Stimulated activated naive CD8-positive, alpha-beta T cell treated with anti-CD3 and anti-CD28 coated beads, Interleukin-15, Interleukin-2, amounts not matched to agents 100 ng/mL and 50 ng/mL, for 24 hours (primary cell): ENCODE measurements around the gene DOK3.

Source experiments
- H3K27ac Mint-ChIP-seq: one replicate; pipeline ENCODE4 v1.8.0; 2021; ENCODE audit warnings: mild to moderate bottlenecking, mixed read lengths
- H3K27me3 Mint-ChIP-seq: one replicate; pipeline ENCODE4 v1.8.0; 2021; ENCODE audit warnings: mixed read lengths
- H3K36me3 Mint-ChIP-seq: one replicate; pipeline ENCODE4 v1.8.0; 2021; ENCODE audit warnings: low read depth, mixed read lengths
- H3K4me1 Mint-ChIP-seq: one replicate; pipeline ENCODE4 v1.8.0; 2021; ENCODE audit warnings: low read depth, mixed read lengths
- H3K4me3 Mint-ChIP-seq: one replicate; pipeline ENCODE4 v1.8.0; 2021; ENCODE audit warnings: mild to moderate bottlenecking, mixed read lengths
- H3K9me3 Mint-ChIP-seq: one replicate; pipeline ENCODE4 v1.8.0; 2021; ENCODE audit warnings: mixed read lengths

The DOK3 gene

GRCh38 chr5:177500685-177501522 is 8.7 kb downstream of the DOK3 start:
- Mint-ChIP-seq H3K9me3 (no peaks in the 10 kb centered on the region), H3K4me1 (peaks cover 25% of the 10 kb centered on the region), H3K27me3 (peaks cover 13% of the 10 kb centered on the region), H3K27ac (peak overlapping the region; percentile 41), H3K4me3 (no peak overlapping the region), H3K36me3 (no peaks in the 10 kb centered on the region)

GRCh38 chr5:177499842-177500241 is 9.8 kb downstream of the DOK3 start:
- peaks cover 35% of the 10 kb centered on the region for H3K4me1 Mint-ChIP-seq
- H3K4me3 Mint-ChIP-seq: no peak overlapping the region
- no peaks in the 10 kb centered on the region for H3K36me3 Mint-ChIP-seq
- H3K9me3 Mint-ChIP-seq: no peaks in the 10 kb centered on the region
- peaks cover 13% of the 10 kb centered on the region for H3K27me3 Mint-ChIP-seq
- no peak overlapping the region for H3K27ac Mint-ChIP-seq

- H3K27me3 Mint-ChIP-seq: peaks cover 13% of the 10 kb centered on the region
- peaks cover 51% of the 10 kb centered on the region for H3K4me1 Mint-ChIP-seq
- H3K4me3 Mint-ChIP-seq: peak overlapping the region; percentile 85
- H3K36me3 Mint-ChIP-seq: peaks cover 5% of the 10 kb centered on the region
- H3K27ac Mint-ChIP-seq: peak overlapping the region; percentile 65
- H3K9me3 Mint-ChIP-seq: no peaks in the 10 kb centered on the region
Measured at GRCh38 chr5:177498013-177498787, 11.4 kb downstream of the DOK3 start.

- peaks cover 52% of the 10 kb centered on the region for H3K4me1 Mint-ChIP-seq
- peak within 1 kb of the TSS; percentile 65 for H3K27ac Mint-ChIP-seq
- H3K36me3 Mint-ChIP-seq: peaks cover 12% of the 10 kb centered on the region
- no peaks in the 10 kb centered on the region for H3K9me3 Mint-ChIP-seq
- peaks cover 13% of the 10 kb centered on the region for H3K27me3 Mint-ChIP-seq
- H3K4me3 Mint-ChIP-seq: peak within 1 kb of the TSS; percentile 85
Measured at GRCh38 chr5:177497292-177498012, 12.2 kb downstream of the DOK3 start, which contains the start of gene PDLIM7. Gene PDLIM7, minus strand, starts transcription at chr5:177497604. Its CDS starts 1,092 bp downstream, at chr5:177496512.

GRCh38 chr5:177496727-177497291 is 12.8 kb downstream of the DOK3 start:
- H3K27me3 Mint-ChIP-seq: peaks cover 13% of the 10 kb centered on the region
- peaks cover 12% of the 10 kb centered on the region for H3K36me3 Mint-ChIP-seq
- H3K9me3 Mint-ChIP-seq: no peaks in the 10 kb centered on the region
- peaks cover 47% of the 10 kb centered on the region for H3K4me1 Mint-ChIP-seq
- no peak overlapping the region for H3K27ac Mint-ChIP-seq
- H3K4me3 Mint-ChIP-seq: peak overlapping the region; percentile 85

GRCh38 chr5:177496070-177496726 is 13.4 kb downstream of the DOK3 start:
- Mint-ChIP-seq H3K36me3 (peaks cover 14% of the 10 kb centered on the region), H3K27ac (no peak overlapping the region), H3K27me3 (peaks cover 13% of the 10 kb centered on the region), H3K4me3 (peak overlapping the region; percentile 70), H3K4me1 (peaks cover 47% of the 10 kb centered on the region), H3K9me3 (no peaks in the 10 kb centered on the region)

GRCh38 chr5:177495243-177496060 is 14.2 kb downstream of the DOK3 start:
- peaks cover 16% of the 10 kb centered on the region for H3K36me3 Mint-ChIP-seq
- H3K4me1 Mint-ChIP-seq: peaks cover 44% of the 10 kb centered on the region
- peaks cover 13% of the 10 kb centered on the region for H3K27me3 Mint-ChIP-seq
- no peaks in the 10 kb centered on the region for H3K9me3 Mint-ChIP-seq
- no peak overlapping the region for H3K27ac Mint-ChIP-seq
- H3K4me3 Mint-ChIP-seq: peak overlapping the region; percentile 70

- peaks cover 10% of the 10 kb centered on the region for H3K27me3 Mint-ChIP-seq
- peaks cover 44% of the 10 kb centered on the region for H3K4me1 Mint-ChIP-seq
- peak overlapping the region; percentile 37 for H3K4me3 Mint-ChIP-seq
- H3K9me3 Mint-ChIP-seq: no peaks in the 10 kb centered on the region
- H3K36me3 Mint-ChIP-seq: peaks cover 20% of the 10 kb centered on the region
- H3K27ac Mint-ChIP-seq: peak overlapping the region; percentile 65
Measured at GRCh38 chr5:177494346-177495195, 15.1 kb downstream of the DOK3 start.

- Mint-ChIP-seq H3K4me3 (peak overlapping the region; percentile 37), H3K9me3 (no peaks in the 10 kb centered on the region), H3K27me3 (peaks cover 7% of the 10 kb centered on the region), H3K4me1 (peaks cover 44% of the 10 kb centered on the region), H3K27ac (peak overlapping the region; percentile 65), H3K36me3 (peaks cover 20% of the 10 kb centered on the region)
Measured at GRCh38 chr5:177493795-177494345, 15.8 kb downstream of the DOK3 start.

GRCh38 chr5:177492841-177493240 is 16.8 kb downstream of the DOK3 start:
- H3K9me3 Mint-ChIP-seq: no peaks in the 10 kb centered on the region
- H3K27me3 Mint-ChIP-seq: no peaks in the 10 kb centered on the region
- no peak overlapping the region for H3K4me3 Mint-ChIP-seq
- peaks cover 34% of the 10 kb centered on the region for H3K4me1 Mint-ChIP-seq
- peaks cover 20% of the 10 kb centered on the region for H3K36me3 Mint-ChIP-seq
- H3K27ac Mint-ChIP-seq: no peak overlapping the region

GRCh38 chr5:177491983-177492746 is 17.5 kb downstream of the DOK3 start:
- Mint-ChIP-seq H3K9me3 (no peaks in the 10 kb centered on the region), H3K4me1 (peaks cover 32% of the 10 kb centered on the region), H3K27me3 (no peaks in the 10 kb centered on the region), H3K27ac (no peak overlapping the region), H3K36me3 (peaks cover 24% of the 10 kb centered on the region), H3K4me3 (no peak overlapping the region)

- peaks cover 26% of the 10 kb centered on the region for H3K36me3 Mint-ChIP-seq
- H3K9me3 Mint-ChIP-seq: no peaks in the 10 kb centered on the region
- H3K27me3 Mint-ChIP-seq: no peaks in the 10 kb centered on the region
- peaks cover 32% of the 10 kb centered on the region for H3K4me1 Mint-ChIP-seq
- H3K27ac Mint-ChIP-seq: no peak overlapping the region
- no peak overlapping the region for H3K4me3 Mint-ChIP-seq
Measured at GRCh38 chr5:177491429-177491945, 18.1 kb downstream of the DOK3 start.
